Brain microvascular endothelial cell (primary cell): ENCODE data around the gene DLGAP3.

ENCODE experiments used
- DNase-seq: peaks from one replicate; pipeline ENCODE4 v3.0.0-alpha.2; 2020
- H3K27ac ChIP-seq: fragments of 250-450 bp; sonication (Bioruptor Pico); 2 replicates; pipeline ENCODE4 v1.5.1; 2020; ENCODE audit warnings: mild to moderate bottlenecking, moderate library complexity
- H3K27me3 ChIP-seq: fragments of 250-450 bp; sonication (Bioruptor Pico); replicated peaks from 2 replicates; pipeline ENCODE4 v1.5.1; 2020; ENCODE audit warnings: mild to moderate bottlenecking
- H3K36me3 ChIP-seq: fragments of 250-450 bp; sonication (Bioruptor Pico); replicated peaks from 2 replicates; pipeline ENCODE4 v1.5.1; 2020; ENCODE audit warnings: mild to moderate bottlenecking
- H3K4me3 ChIP-seq: 2 replicates; pipeline ENCODE4 v1.5.1; 2011; ENCODE audit warnings: low read depth, mild to moderate bottlenecking, control low read depth, low read length, moderate library complexity
- CTCF ChIP-seq: IDR thresholded peaks from 2 replicates; pipeline ENCODE4 v1.5.1; 2011; ENCODE audit warnings: low read depth, mild to moderate bottlenecking, moderate library complexity, low read length, control low read depth, inconsistent platforms; ENCODE audit errors: missing control alignments
- in situ Hi-C: cut with HindIII; loops from 2 replicates; pipeline ENCODE4 v1.10.0; 2017; ENCODE audit warnings: low sequenced_read_pairs, low pct_ligation_motif_present

The DLGAP3 gene

GRCh38 chr1:34910425-34910824 is 19.0 kb downstream of the DLGAP3 start:
- DNase-seq = no peak
- in situ Hi-C loops = no loop called here
- no peak for TF ChIP-seq CTCF

GRCh38 chr1:34908369-34908768 is 21.1 kb downstream of the DLGAP3 start:
- H3K4me3 ChIP-seq = no peak overlapping the region
- TF ChIP-seq CTCF = no peak
- in situ Hi-C loops = no loop called here
- no peak overlapping the region for H3K27ac ChIP-seq
- DNase-seq = no peak
- H3K36me3 ChIP-seq = no peaks in the 10 kb centered on the region
- no peaks in the 10 kb centered on the region for H3K27me3 ChIP-seq

More at GRCh38 chr1:34910425-34910824, 19.0 kb downstream of the DLGAP3 start:
- Histone ChIP-seq H3K27me3 (no peaks in the 10 kb centered on the region), H3K4me3 (no peak overlapping the region), H3K27ac (no peak overlapping the region), H3K36me3 (no peaks in the 10 kb centered on the region)

- no peaks in the 10 kb centered on the region for H3K36me3 ChIP-seq
- H3K27me3 ChIP-seq = no peaks in the 10 kb centered on the region
- DNase-seq = no peak
- no peak overlapping the region for H3K27ac ChIP-seq
- TF ChIP-seq CTCF = no peak
- H3K4me3 ChIP-seq = no peak overlapping the region
- in situ Hi-C loops = no loop called here
Observed at GRCh38 chr1:34907487-34908090, 21.9 kb downstream of the DLGAP3 start.

GRCh38 chr1:34906756-34907155 is 22.7 kb downstream of the DLGAP3 start:
- DNase-seq = no peak
- no peak for TF ChIP-seq CTCF
- Histone ChIP-seq H3K4me3 (no peak overlapping the region), H3K27me3 (no peaks in the 10 kb centered on the region), H3K36me3 (no peaks in the 10 kb centered on the region), H3K27ac (no peak overlapping the region)
- in situ Hi-C loops = no loop called here

GRCh38 chr1:34906222-34906621 is 23.2 kb downstream of the DLGAP3 start:
- Histone ChIP-seq H3K27me3 (no peaks in the 10 kb centered on the region), H3K36me3 (no peaks in the 10 kb centered on the region), H3K4me3 (no peak overlapping the region), H3K27ac (no peak overlapping the region)
- TF ChIP-seq CTCF = no peak
- in situ Hi-C loops = no loop called here
- DNase-seq = no peak

GRCh38 chr1:34905098-34905459 is 24.4 kb downstream of the DLGAP3 start:
- Histone ChIP-seq H3K27ac (no peak overlapping the region), H3K36me3 (no peaks in the 10 kb centered on the region), H3K27me3 (no peaks in the 10 kb centered on the region), H3K4me3 (no peak overlapping the region)
- no peak for DNase-seq
- in situ Hi-C loops = no loop called here
- no peak for TF ChIP-seq CTCF
